Measurements from ENCODE around the gene NDOR1. TPM values are rescaled to one million over a fixed set of nuclear protein-coding genes. Genes with fewer than 3 reads are reported as not detected.

The NDOR1 gene
- total RNA-seq, 1 experiment from 2014 or later: 31.8 TPM

GRCh38 chr9:137217276-137218211 is 12.0 kb downstream of the NDOR1 start:
- TSS peak; percentile 8 for BruUV-seq (replicated peaks)
- CTCF ChIA-PET: no interaction called here

GRCh38 chr9:137218212-137218753 is 12.8 kb downstream of the NDOR1 start:
- TF ChIP-seq CTCF (IDR thresholded peaks at IDR 0.05; ENCODE audit: insufficient read depth in 1 of 2, low read depth in 1 of 2, low read length in 1 of 2, severe bottlenecking in 1 of 2, unreplicated experiment in 1 of 2): no peak
- no TSS peak for BruUV-seq (replicated peaks)
- CTCF ChIA-PET: interaction anchor here (0.8 kb wide), 2 partner anchors 18 to 189 kb away, joined by 3 to 8 read pairs; no protein-coding TSS in a partner anchor
- Histone ChIP-seq H3K9me3 (no peaks in the 10 kb centered on the region), H3K27me3 (replicated peaks; ENCODE audit: control insufficient read depth, insufficient read depth, low read length) (no peaks in the 10 kb centered on the region), H3K36me3 (ENCODE audit: control insufficient read depth, insufficient read depth, low read length) (no peaks in the 10 kb centered on the region), H3K4me3 (ENCODE audit: low read depth, low read length) (no peak overlapping the region), H3K4me1 (peaks cover 25% of the 10 kb centered on the region)
- Mint-ChIP-seq H3K4me3 (ENCODE audit: unreplicated experiment) (peak overlapping the region; percentile 31), H3K27ac (ENCODE audit: unreplicated experiment) (no peak overlapping the region), H3K9me3 (ENCODE audit: unreplicated experiment) (no peaks in the 10 kb centered on the region), H3K36me3 (ENCODE audit: insufficient read depth, unreplicated experiment) (peaks cover 33% of the 10 kb centered on the region), H3K4me1 (ENCODE audit: low read depth, unreplicated experiment) (peaks cover 6% of the 10 kb centered on the region), H3K27me3 (ENCODE audit: insufficient read depth, unreplicated experiment) (no peaks in the 10 kb centered on the region)
- intact Hi-C loops (cut with micrococcal nuclease; ENCODE audit: unreplicated experiment): no loop called here
- POLR2A ChIA-PET: interaction anchor here (0.5 to 0.6 kb wide), 2 partner anchors 13 to 28 kb away, joined by 3 to 5 read pairs; partner anchors contain the start of genes NDOR1 and TMEM203
- DNase-seq: no peak

More at GRCh38 chr9:137217276-137218211, 12.0 kb downstream of the NDOR1 start:
- H3K4me3 Mint-ChIP-seq (ENCODE audit: unreplicated experiment): peak overlapping the region; percentile 66
- H3K4me1 Mint-ChIP-seq (ENCODE audit: low read depth, unreplicated experiment): peaks cover 6% of the 10 kb centered on the region
- no peaks in the 10 kb centered on the region for H3K27me3 Mint-ChIP-seq (ENCODE audit: insufficient read depth, unreplicated experiment)
- H3K36me3 Mint-ChIP-seq (ENCODE audit: insufficient read depth, unreplicated experiment): peaks cover 27% of the 10 kb centered on the region
- TF ChIP-seq CTCF (IDR thresholded peaks at IDR 0.05; ENCODE audit: insufficient read depth in 1 of 2, low read depth in 1 of 2, low read length in 1 of 2, severe bottlenecking in 1 of 2, unreplicated experiment in 1 of 2): no peak
- H3K9me3 ChIP-seq: no peaks in the 10 kb centered on the region
- peak; percentile 83 to 88 for DNase-seq
- POLR2A ChIA-PET: interaction anchor here (0.6 to 0.8 kb wide), 2 partner anchors 12 to 23 kb away, joined by 3 read pairs; partner anchors contain the start of genes NDOR1, TMEM203 and TUBB4B
- peak overlapping the region; percentile 23 for H3K4me3 ChIP-seq (ENCODE audit: low read depth, low read length)
- H3K27ac Mint-ChIP-seq (ENCODE audit: unreplicated experiment): peak overlapping the region; percentile 71
- H3K9me3 Mint-ChIP-seq (ENCODE audit: unreplicated experiment): no peaks in the 10 kb centered on the region
- intact Hi-C loops (cut with micrococcal nuclease; ENCODE audit: unreplicated experiment): no loop called here
- no peaks in the 10 kb centered on the region for H3K36me3 ChIP-seq (ENCODE audit: control insufficient read depth, insufficient read depth, low read length)
- H3K27me3 ChIP-seq (replicated peaks; ENCODE audit: control insufficient read depth, insufficient read depth, low read length): no peaks in the 10 kb centered on the region
- H3K4me1 ChIP-seq: peaks cover 25% of the 10 kb centered on the region

- H3K4me3 Mint-ChIP-seq (ENCODE audit: unreplicated experiment): peak overlapping the region; percentile 31
- peak; percentile 76 to 81 for DNase-seq
These were observed 13.3 kb downstream of the NDOR1 start for GRCh38 chr9:137218754-137219271.

More at GRCh38 chr9:137218754-137219271, 13.3 kb downstream of the NDOR1 start:
- BruUV-seq (replicated peaks): no TSS peak
- peaks cover 25% of the 10 kb centered on the region for H3K4me1 ChIP-seq
- no peak overlapping the region for H3K27ac Mint-ChIP-seq (ENCODE audit: unreplicated experiment)
- no peaks in the 10 kb centered on the region for H3K27me3 ChIP-seq (replicated peaks; ENCODE audit: control insufficient read depth, insufficient read depth, low read length)
- CTCF ChIA-PET: interaction anchor here (0.8 to 0.9 kb wide), 3 partner anchors 18 to 189 kb away, joined by 3 to 8 read pairs (median 3); partner anchors contain the start of gene SSNA1
- H3K4me1 Mint-ChIP-seq (ENCODE audit: low read depth, unreplicated experiment): peaks cover 6% of the 10 kb centered on the region
- H3K36me3 Mint-ChIP-seq (ENCODE audit: insufficient read depth, unreplicated experiment): peaks cover 38% of the 10 kb centered on the region
- POLR2A ChIA-PET: interaction anchor here (0.5 kb wide), 1 partner anchor 28 kb away, joined by 5 read pairs; no protein-coding TSS in a partner anchor
- no peaks in the 10 kb centered on the region for H3K36me3 ChIP-seq (ENCODE audit: control insufficient read depth, insufficient read depth, low read length)
- no peaks in the 10 kb centered on the region for H3K27me3 Mint-ChIP-seq (ENCODE audit: insufficient read depth, unreplicated experiment)
- no peak for TF ChIP-seq CTCF (IDR thresholded peaks at IDR 0.05; ENCODE audit: insufficient read depth in 1 of 2, low read depth in 1 of 2, low read length in 1 of 2, severe bottlenecking in 1 of 2, unreplicated experiment in 1 of 2)
- no peaks in the 10 kb centered on the region for H3K9me3 ChIP-seq
- no peaks in the 10 kb centered on the region for H3K9me3 Mint-ChIP-seq (ENCODE audit: unreplicated experiment)
- intact Hi-C loops (cut with micrococcal nuclease; ENCODE audit: unreplicated experiment): loop anchor here (1.0 kb wide), 1 partner anchor 19 kb away; the partner anchor contains the start of gene TPRN
- H3K4me3 ChIP-seq (ENCODE audit: low read depth, low read length): no peak overlapping the region

Data from Caco-2 (cell line).